Omental fat pad (tissue), 4 donors: ENCODE results near the gene SNAPC2. TPM values are rescaled to one million over a fixed set of nuclear protein-coding genes. Genes with fewer than 3 reads are reported as not detected.
A peak's percentile ranks its signal among the peaks of the same experiment; 100 is the strongest.
"Not testable (repeated sequence)": the region's sequence is repeated elsewhere in the genome, so short reads cannot be mapped to it uniquely, and the experiment has no call there.

Experiments
- ATAC-seq: fragments of 150-250 bp; one replicate; pipeline ENCODE4 v1.9.1; 2016; ENCODE audit warnings: mild to moderate bottlenecking, moderate library complexity; ENCODE audit not compliant: low FRiP score
- DNase-seq: peaks from one replicate; pipeline ENCODE4 v3.0.0-alpha.2; 2019; ENCODE audit warnings: low spot score
- total RNA-seq, 4 donors: library from RNA; depleted of rRNA; stranded (reverse); fragments of >200 nt; gene quantifications; one replicate each; pipeline ENCODE4 v1.1.0, GENCODE V29; 2016
- TF ChIP-seq, protein P1 (sequence below), 3 donors: fragments of 450-650 bp; IDR thresholded peaks; one replicate each; pipeline ENCODE4 v1.5.1; 2016 to 2017; ENCODE audit warnings: antibody characterized with exemption in 3 of 3, mild to moderate bottlenecking in 3 of 3, moderate library complexity in 2 of 3

Gene SNAPC2
- total RNA-seq, 4 donors from 2014 or later, result 4.7 to 13.1 (median 12.3) TPM

DNA sequence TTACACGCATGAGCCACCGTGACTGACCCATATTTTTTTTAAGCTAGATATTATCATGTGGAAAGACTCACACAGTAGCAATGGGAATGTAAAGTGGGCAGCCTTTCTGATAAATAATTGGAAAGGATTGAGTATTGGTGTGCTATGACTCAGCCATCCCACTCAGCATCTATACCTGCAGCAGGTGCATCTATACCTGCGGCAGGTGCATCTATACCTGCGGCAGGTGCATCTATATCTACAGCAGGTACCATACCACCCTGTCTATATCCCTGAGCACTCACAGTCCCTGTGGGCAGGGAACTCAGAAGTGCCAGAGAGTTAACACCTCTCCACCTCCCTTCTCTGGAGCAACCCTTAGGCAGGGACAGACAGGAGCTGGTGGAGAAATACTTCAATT, 37.0 kb upstream of the SNAPC2 start:
- TF ChIP-seq, protein P1, sequence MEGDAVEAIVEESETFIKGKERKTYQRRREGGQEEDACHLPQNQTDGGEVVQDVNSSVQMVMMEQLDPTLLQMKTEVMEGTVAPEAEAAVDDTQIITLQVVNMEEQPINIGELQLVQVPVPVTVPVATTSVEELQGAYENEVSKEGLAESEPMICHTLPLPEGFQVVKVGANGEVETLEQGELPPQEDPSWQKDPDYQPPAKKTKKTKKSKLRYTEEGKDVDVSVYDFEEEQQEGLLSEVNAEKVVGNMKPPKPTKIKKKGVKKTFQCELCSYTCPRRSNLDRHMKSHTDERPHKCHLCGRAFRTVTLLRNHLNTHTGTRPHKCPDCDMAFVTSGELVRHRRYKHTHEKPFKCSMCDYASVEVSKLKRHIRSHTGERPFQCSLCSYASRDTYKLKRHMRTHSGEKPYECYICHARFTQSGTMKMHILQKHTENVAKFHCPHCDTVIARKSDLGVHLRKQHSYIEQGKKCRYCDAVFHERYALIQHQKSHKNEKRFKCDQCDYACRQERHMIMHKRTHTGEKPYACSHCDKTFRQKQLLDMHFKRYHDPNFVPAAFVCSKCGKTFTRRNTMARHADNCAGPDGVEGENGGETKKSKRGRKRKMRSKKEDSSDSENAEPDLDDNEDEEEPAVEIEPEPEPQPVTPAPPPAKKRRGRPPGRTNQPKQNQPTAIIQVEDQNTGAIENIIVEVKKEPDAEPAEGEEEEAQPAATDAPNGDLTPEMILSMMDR (IDR thresholded peaks at IDR 0.05), result no peak
- DNase-seq (no peak), ATAC-seq (no peak)

DNA sequence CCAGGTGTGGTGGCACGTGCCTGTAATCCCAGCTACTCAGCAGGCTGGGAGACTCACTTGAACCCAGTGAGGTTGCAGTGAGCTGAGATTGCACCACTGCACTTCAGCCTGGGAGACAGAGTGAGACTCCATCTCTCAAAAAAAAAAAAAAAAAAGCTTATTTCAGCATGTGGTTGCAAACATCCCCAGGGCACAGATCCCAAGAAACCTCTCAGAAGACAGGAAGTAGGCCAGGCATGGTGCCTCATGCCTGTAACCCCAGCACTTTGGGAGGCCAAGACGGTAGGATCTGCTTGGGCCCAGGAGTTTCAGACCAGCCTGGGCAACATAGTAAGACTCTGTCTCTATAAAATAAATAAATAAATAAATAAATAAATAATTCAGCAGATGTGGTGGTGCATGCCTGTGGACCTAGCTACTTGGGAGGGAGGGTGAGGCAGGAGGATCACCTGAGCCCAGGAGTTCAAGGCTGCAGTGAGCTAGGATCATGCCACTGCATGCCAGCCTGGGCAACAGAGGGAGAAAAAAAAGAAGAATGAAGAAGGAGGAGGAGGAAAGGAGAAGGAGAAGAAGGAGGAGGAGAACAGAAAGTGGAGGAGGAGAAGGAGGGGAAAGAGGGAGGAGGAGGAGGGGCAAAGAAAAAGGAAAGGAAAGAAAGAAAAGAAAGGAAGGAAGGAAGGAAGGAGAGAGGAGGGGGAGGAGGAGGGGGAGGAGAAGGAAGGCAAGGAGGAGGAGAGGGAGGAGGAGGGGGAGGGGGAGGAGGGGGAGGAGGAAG, 36.2 kb upstream of the SNAPC2 start:
- DNase-seq (no peak), ATAC-seq (no peak)
- TF ChIP-seq, protein P1 (IDR thresholded peaks at IDR 0.05), result no peak

DNA sequence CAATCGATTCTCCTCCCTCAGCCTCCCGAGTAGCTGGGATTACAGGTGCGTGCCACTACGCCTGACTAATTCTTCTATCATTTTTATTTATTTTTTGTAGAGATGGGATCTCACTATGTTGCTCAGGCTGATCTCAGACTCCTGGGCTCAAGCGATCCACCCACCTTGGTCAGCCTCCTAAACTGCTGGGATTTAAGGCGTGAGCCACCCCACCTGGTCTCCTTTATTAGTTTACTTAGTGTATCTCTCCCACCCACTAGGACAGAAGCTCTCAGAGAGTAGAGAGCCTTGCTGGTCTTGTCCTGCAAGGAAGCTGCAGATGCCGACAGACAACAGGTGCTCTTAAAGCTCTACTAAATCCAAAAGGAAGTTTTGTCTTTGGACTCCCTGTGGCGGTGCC, 34.3 kb upstream of the SNAPC2 start:
- ATAC-seq (no peak), DNase-seq (no peak)
- TF ChIP-seq, protein P1 (IDR thresholded peaks at IDR 0.05), result no peak

DNA sequence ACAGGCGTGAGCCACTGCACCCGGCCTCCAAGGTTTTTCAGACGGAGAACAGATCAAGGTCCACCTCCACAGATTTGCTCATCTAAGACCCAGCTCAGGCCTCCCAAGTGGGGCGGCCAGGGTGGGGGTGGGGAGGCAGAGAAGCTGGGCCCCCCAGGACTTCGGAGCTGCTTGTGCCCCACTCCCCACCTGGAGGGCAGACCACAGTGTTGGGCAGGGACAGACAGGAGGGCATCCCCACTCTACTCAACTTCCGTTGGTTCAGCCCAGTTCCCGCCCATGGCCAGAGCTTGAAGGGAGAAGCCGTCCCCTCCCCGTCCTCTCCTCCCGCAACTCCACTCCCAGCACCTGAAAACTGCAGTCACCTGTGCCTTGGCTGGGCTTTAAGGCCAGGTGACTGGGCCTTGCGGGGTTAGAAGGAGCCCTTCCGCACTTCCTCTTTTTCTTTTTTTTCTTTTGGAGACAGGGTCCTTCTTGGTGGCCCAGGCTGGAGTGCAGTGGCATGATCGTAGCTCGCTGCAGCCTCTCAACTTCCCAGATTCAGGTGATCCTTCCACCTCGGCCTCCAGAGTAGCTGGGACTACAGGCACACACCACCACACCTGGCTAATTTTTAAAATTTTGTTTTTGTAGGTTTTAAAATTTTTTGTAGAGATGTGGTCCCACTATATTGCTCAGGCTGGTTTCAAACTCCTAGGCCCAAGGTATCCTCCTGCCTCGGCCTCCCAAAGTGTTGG, 32.6 kb upstream of the SNAPC2 start:
- DNase-seq, result no peak
- ATAC-seq, result no peak
- TF ChIP-seq, protein P1 (IDR thresholded peaks at IDR 0.05), result no peak

DNA sequence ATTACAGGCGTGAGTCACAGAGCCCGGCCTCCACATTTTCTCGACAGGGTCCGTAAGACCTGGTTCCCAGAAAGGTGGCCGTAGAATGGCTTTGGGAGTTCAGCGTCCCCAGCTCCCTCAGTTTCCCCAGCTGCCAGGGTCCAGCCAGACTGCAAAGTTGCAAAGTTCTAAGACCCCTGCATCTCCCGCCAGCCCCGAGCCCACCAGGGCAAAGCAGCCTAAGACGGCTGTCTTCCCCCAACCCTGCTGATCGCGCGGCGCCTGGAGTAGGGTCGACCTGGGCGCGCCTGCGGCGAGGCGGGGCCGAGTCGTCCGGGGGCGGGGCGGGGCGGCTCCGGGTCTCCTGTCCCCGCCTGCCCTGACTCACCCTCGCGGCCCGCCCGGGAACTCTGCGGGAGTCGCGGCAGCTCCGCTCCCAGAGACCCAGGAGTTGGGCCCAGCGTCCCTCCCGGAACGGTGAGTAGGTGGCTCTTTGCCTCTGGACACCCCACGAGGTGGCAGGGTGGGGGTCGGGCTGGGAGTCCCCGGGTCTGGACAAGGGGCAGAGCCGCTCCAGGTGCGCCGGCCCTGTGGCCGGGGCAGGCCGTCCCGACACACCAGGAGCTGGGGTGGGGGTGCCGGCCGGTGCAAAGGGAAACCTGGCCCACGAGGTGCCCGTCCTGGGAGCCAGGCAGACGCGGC, 31.9 kb upstream of the SNAPC2 start, which contains the start of gene LRRC8E:
Gene LRRC8E (plus strand): TSS at position 366 of the 681 bp plus-strand sequence. CDS start 7,094 bp downstream, outside the sequence.
- DNase-seq (no peak), ATAC-seq (peak; percentile 95)
- TF ChIP-seq, protein P1 (IDR thresholded peaks at IDR 0.05), result no peak

DNA sequence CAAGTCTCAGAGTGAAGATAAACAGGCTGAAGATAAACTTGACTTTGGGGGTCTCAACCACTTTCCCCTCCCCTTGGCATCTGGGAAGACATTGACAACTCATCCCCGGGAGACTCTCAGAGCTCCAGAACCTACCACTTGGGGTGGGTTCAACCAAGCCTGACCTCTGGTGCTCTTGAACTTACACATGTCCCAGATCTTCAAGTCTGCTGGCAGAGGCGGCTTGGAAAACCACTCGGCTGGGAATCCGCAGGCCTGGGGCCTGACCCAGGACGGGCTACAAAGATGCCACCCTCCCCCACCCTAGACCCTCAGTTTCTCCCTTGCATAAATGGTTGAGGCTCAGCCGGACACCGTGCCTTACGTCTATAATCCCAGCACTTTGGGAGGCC, 31.3 kb upstream of the SNAPC2 start:
- TF ChIP-seq, protein P1 (IDR thresholded peaks at IDR 0.05), result no peak
- ATAC-seq (no peak), DNase-seq (no peak)

DNA sequence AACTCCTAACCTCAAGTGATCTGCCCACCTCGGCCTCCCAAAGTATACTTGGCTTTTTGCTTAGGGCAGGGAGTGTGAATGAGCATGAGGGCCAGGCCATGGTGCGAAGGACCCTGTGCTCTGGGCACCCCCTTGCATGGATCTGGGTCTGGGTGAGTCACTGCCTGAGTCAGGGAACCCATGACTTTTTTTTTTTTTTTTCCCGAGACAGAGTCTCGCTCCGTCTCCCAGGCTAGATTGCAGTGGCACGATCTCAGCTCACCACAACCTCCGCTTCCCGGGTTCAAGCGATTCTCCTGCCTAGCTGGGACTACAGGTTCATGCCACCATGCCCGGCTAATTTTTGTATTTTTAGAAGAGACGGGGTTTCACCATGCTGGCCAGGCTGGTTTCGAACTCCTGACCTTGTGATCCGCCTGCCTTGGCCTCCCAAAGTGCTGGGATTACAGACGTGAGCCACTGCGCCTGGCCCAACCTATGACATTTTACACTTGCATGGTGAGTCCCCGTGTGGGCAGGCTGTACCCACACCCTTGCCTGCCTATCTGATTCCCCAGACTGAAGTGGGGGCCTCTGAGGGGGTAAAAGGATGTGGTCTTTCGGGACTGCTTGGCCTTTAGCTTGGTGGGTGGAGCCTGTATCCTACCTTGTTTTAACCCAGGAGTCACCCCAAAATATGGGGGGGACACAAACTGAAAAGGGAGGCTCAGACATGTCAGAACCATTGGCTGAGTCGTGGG, 26.6 kb upstream of the SNAPC2 start:
- ATAC-seq, DNase-seq: not testable (repeated sequence)
